GM12892 (cell line): ENCODE measurements around the gene ZNF180.

Experiments
- DNase-seq: peaks from one replicate; pipeline ENCODE4 v3.0.0; 2011; ENCODE audit not compliant: insufficient read length
- FAIRE-seq: peaks from 2 replicates; lab custom pipeline; 2011; peaks lifted over from hg19 to GRCh38; lab: Jason Lieb, UNC
- POLR2A ChIP-seq: IDR thresholded peaks from 2 replicates; pipeline ENCODE4 v1.6.1; 2011; ENCODE audit warnings: low read depth, low read length, control low read depth
- POLR2AphosphoS5 ChIP-seq: IDR thresholded peaks from 2 replicates; pipeline ENCODE4 v1.6.1; 2011; ENCODE audit warnings: low read depth, low read length, control low read depth
- TAF1 ChIP-seq: IDR thresholded peaks from 2 replicates; pipeline ENCODE4 v1.6.1; 2011; ENCODE audit warnings: low read depth, mild to moderate bottlenecking, control low read depth, low read length, borderline replicate concordance

ZNF180 gene

GRCh38 chr19:44527554-44527953, 27.2 kb upstream of the ZNF180 start:
- FAIRE-seq: no peak
- TF ChIP-seq TAF1 (no peak), POLR2A (no peak), POLR2AphosphoS5 (no peak)

GRCh38 chr19:44525721-44526430, 25.6 kb upstream of the ZNF180 start:
- DNase-seq: no peak
- FAIRE-seq: no peak

More at GRCh38 chr19:44527554-44527953, 27.2 kb upstream of the ZNF180 start:
- no peak for DNase-seq

DNA sequence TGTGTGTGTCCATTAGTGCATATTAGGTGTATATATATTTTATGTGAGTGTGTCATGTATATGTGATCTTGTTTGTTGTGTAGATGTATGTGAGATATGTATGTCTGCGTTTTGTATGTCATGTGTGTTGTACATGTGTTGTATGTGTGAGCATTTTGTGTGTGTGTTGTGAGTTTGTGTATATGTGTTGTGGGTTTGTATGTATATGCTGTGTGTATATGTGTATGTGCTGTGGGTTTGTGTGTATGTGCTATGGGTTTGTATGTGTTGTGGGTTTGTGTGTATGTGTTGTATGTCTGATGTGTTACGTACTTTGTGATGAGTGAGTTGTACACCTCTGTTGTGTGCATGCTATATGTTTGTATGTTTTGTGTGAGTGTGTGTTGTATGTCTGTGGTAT, 21.0 kb upstream of the ZNF180 start:
- TF ChIP-seq POLR2AphosphoS5 (no peak), TAF1 (no peak), POLR2A (no peak)
- FAIRE-seq: no peak
- DNase-seq: no peak

More at GRCh38 chr19:44525721-44526430, 25.6 kb upstream of the ZNF180 start:
- TF ChIP-seq POLR2AphosphoS5 (no peak), POLR2A (no peak), TAF1 (no peak)

GRCh38 chr19:44517146-44517545, 16.8 kb upstream of the ZNF180 start:
- no peak for DNase-seq
- TF ChIP-seq POLR2AphosphoS5: no peak
- TF ChIP-seq POLR2A: no peak
- no peak for TF ChIP-seq TAF1

GRCh38 chr19:44515907-44516306, 15.6 kb upstream of the ZNF180 start:
- DNase-seq (no peak), FAIRE-seq (no peak)
- TF ChIP-seq POLR2AphosphoS5: no peak

More at GRCh38 chr19:44517146-44517545, 16.8 kb upstream of the ZNF180 start:
- FAIRE-seq: no peak

GRCh38 chr19:44515031-44515430, 14.7 kb upstream of the ZNF180 start:
- TF ChIP-seq POLR2A: no peak
- no peak for TF ChIP-seq TAF1
- no peak for TF ChIP-seq POLR2AphosphoS5
- DNase-seq (no peak), FAIRE-seq (no peak)

DNA sequence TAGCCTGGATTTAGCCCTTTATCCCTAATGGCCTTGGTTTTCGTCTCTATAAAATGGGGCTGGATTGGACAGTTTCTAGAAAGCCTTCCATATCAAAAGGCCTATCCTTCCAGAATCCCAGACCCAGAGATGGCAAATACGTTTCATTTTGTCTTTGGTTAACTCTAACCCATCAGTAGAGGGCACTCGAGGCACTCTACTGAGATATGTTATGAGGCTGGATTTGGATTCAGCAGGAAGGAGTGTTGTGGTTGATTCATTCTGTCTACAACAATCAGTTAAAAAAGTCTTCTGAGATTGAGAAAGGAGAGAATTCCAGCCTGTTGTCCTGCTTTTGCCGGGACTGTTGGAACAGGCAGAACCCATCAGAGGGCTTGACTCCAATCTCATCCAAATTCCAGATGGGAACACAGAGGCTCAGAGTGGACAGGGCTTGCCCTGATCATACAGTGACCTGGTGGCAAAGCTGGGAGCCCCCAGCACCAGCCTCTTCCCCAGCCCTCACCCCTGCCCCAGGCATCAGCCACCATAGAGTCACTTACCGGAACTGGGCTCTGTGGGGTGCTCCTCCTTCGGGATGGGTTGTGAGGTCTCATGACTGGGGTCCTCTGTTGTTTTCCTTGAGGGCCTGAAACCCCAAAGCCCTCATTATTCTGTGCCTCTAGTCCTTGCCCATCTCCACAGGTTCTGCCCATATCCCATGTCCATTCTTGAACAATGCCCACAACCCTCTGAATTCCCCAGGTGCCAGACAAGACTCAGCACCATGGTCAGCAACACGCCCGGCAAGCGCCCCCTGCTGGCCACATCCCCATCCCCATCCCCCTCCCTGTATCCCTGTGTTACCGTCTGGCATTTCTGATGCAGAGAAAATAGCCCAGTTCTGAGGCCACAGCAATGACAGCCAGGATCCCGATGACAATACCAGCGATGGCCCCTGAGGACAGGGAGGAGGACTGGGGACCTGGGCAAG, 12.3 kb upstream of the ZNF180 start:
- TF ChIP-seq POLR2AphosphoS5: no peak
- no peak for TF ChIP-seq TAF1
- no peak for TF ChIP-seq POLR2A
- no peak for FAIRE-seq
- no peak for DNase-seq

DNA sequence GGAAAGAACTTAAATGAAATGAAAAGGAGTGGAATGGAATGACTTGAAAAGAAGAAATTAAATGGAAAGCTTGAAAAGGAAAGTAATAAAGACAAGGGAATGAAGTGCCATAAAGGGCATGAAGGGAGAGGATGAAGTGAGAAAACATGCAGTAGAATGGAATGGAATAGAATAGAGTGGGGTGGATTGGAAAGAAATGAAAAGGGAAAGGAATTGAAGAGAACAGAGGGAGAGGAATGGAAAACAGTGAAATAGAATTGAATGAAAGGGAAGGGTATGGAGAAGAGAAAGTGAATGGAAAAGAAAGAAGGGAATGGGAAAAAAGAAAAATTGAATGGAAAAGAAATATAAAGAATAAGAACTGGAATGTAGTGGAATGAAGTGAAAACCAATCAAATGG, 9.2 kb upstream of the ZNF180 start:
- no peak for FAIRE-seq
- DNase-seq: no peak
- TF ChIP-seq POLR2A: no peak
- no peak for TF ChIP-seq TAF1
- TF ChIP-seq POLR2AphosphoS5: no peak

GRCh38 chr19:44499559-44499958, 763 bp downstream of the ZNF180 start:
- DNase-seq (no peak), FAIRE-seq (no peak)
- no peak for TF ChIP-seq TAF1
- TF ChIP-seq POLR2AphosphoS5: no peak
- no peak for TF ChIP-seq POLR2A

DNA sequence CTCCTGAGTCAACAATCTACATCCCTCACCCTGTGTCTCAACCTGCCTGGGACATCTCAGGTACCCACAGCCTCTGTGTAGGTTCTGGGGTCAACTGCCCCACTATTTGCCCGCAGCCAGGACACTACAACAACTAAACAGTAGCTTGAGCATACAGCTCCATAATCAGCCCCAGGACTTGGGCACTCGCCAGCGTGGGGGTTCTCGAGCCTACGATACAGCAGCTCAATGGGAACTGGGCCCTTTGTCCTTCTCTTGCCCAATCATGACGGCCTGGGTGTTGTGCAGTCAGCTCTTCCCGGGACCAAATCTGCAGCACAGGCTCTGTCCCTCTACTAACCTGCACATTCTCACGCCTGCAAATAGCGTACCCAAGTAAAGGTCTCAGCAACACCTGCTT, 1.3 kb downstream of the ZNF180 start:
- FAIRE-seq (no peak), DNase-seq (no peak)
- no peak for TF ChIP-seq POLR2AphosphoS5
- TF ChIP-seq TAF1: no peak
- no peak for TF ChIP-seq POLR2A

DNA sequence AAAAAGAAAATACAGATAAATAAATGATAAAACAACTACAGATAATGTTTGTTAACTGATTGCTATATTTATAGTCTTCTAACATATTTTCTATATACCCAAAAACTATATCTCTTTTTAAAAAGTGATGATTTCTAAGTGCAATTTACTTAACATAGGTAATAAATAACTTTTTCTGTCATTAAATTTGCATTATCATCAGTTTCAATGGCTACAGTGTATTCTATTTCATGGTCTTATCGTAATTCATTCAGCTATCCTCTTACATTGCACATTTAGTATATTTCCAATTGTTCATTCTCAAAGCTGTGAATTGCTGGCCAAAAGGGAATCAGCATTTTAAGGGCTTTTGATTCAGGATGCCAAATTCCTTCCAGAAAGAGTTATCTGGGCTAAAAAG, 3.6 kb downstream of the ZNF180 start:
- no peak for TF ChIP-seq POLR2AphosphoS5
- FAIRE-seq (no peak), DNase-seq (no peak)
